ENCODE measurements around the gene CDK5. TPM values are rescaled to one million over a fixed set of nuclear protein-coding genes. Genes with fewer than 3 reads are reported as not detected.

CDK5 gene
- total and polyA plus RNA-seq, 9 donors = 2.7 to 9.4 (median 4.1) TPM

DNA sequence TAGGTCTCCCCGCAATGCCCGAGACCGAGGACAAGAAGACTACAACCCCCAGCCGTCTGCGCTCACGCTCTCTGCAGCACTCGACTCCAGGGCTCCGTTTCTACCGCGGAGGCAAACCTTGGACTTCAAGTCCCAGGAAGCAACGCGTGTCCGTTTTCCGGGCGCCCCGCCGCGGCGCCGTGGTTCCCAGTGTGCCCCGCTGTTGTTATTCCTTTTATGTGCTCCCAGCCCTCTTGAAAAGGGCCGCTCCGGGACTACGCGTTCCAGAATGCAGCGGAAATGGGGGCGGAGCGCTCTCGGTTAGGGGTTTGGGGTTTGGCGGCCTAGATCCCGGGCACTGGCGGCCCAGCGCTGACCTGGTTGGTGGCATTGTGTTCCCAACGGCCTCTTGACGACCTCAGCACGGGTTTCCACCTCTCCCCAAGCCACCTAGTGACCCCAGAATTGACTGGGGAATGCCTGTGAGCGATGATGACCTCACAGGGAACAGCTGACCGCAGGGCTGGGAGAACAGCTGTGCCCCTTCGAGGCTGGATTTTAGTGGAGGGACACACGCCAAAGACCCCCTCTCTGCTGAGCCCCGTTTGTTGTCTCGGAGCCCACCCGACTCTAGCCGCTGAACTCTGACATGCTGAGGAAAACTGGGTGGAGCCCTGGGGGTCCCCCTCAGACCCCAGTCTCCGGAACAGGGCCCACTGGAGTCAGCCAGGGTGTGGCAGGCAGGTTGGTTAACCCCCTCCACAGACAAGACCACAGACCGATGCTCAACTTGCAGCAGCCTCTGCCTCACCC lies 488 bp upstream of the CDK5 start:
- H3K4me1 ChIP-seq (ENCODE audit: insufficient read depth) = peaks cover 24% of the 10 kb centered on the region
- no peaks in the 10 kb centered on the region for H3K36me3 ChIP-seq
- DNase-seq = peak; percentile 97 to 99 (median 97)
- peak overlapping the region; percentile 87 to 97 for H3K27ac ChIP-seq
- peak overlapping the region; percentile 81 for H3K4me3 ChIP-seq
- no peaks in the 10 kb centered on the region for H3K9me3 ChIP-seq
- intact Hi-C loops (cut with DNase I) = no loop called here
- peak; percentile 71 for TF ChIP-seq POLR2A (IDR thresholded peaks at IDR 0.05)
- TF ChIP-seq, protein P1, sequence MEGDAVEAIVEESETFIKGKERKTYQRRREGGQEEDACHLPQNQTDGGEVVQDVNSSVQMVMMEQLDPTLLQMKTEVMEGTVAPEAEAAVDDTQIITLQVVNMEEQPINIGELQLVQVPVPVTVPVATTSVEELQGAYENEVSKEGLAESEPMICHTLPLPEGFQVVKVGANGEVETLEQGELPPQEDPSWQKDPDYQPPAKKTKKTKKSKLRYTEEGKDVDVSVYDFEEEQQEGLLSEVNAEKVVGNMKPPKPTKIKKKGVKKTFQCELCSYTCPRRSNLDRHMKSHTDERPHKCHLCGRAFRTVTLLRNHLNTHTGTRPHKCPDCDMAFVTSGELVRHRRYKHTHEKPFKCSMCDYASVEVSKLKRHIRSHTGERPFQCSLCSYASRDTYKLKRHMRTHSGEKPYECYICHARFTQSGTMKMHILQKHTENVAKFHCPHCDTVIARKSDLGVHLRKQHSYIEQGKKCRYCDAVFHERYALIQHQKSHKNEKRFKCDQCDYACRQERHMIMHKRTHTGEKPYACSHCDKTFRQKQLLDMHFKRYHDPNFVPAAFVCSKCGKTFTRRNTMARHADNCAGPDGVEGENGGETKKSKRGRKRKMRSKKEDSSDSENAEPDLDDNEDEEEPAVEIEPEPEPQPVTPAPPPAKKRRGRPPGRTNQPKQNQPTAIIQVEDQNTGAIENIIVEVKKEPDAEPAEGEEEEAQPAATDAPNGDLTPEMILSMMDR (IDR thresholded peaks at IDR 0.05) = no peak
- TF ChIP-seq EP300 (IDR thresholded peaks at IDR 0.05) = no peak
- WGBS, 3 donors = 0 to 1% (median 0%) methylated on average over 41 to 46 of the region's 46 CpGs
- H3K27me3 ChIP-seq = no peaks in the 10 kb centered on the region

DNA sequence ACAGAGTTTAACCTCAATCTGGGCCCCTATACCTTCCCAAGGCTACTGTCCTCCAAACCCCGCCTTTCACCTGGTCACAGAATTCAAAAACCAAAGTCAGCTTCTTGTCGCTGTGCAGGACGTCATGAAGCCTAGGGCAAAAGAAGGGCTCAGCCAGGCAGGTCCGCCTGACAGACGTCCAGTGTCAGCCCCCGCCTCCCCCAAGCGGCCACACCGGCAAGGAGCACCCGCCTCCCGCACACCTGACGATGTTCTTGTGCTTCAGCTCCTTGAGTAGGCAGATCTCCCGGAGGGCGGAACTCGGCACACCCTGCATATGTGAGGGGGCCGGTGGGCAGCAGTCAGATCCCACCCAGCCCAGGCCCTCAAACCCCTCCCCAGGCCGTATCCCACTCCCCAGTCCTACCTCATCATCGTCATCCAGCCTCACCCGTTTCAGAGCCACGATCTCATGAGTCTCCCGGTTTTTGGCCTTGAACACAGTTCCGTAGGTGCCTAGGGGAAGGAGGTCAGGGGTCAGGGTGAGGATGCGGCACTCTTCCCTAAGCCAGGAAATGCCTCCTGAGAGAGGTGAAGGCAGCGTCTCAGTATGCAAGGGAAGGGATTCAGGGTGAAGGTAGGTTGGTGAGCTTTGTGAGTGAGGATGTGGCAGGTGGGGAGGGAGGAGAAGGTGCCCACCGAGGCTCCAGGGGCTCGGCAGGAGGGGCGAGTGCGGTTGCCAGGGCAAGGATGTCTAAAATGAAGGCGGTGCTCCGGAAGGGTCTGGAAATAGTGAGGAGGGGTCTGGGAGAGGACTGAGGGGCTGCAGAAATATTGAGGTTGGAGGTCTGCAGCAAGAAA lies 811 bp downstream of the CDK5 start:
- peaks cover 17% of the 10 kb centered on the region for H3K4me1 ChIP-seq (ENCODE audit: insufficient read depth)
- WGBS, 3 donors = 26 to 28% (median 27%) methylated on average over 29 of the region's 29 CpGs
- DNase-seq = peak in 4 of 5 donors; percentile 30 to 61 (median 60)
- H3K36me3 ChIP-seq = no peaks in the 10 kb centered on the region
- H3K4me3 ChIP-seq = peak overlapping the region; percentile 81
- no peak overlapping the region for H3K27ac ChIP-seq
- H3K9me3 ChIP-seq = no peaks in the 10 kb centered on the region
- TF ChIP-seq, protein P1 (IDR thresholded peaks at IDR 0.05) = no peak
- TF ChIP-seq POLR2A (IDR thresholded peaks at IDR 0.05) (no peak), EP300 (IDR thresholded peaks at IDR 0.05) (no peak)
- intact Hi-C loops (cut with DNase I) = no loop called here
- H3K27me3 ChIP-seq = no peaks in the 10 kb centered on the region

- 83 to 88% (median 84%) methylated on average over 6 of the region's 6 CpGs for WGBS, 3 donors
- Histone ChIP-seq H3K27me3 (no peaks in the 10 kb centered on the region), H3K36me3 (no peaks in the 10 kb centered on the region), H3K9me3 (no peaks in the 10 kb centered on the region), H3K27ac (no peak overlapping the region), H3K4me3 (no peak overlapping the region), H3K4me1 (ENCODE audit: insufficient read depth) (peaks cover 12% of the 10 kb centered on the region)
- TF ChIP-seq, protein P1 (IDR thresholded peaks at IDR 0.05) = no peak
- no peak for TF ChIP-seq POLR2A (IDR thresholded peaks at IDR 0.05)
- no peak for TF ChIP-seq EP300 (IDR thresholded peaks at IDR 0.05)
- no peak for DNase-seq
- intact Hi-C loops (cut with DNase I) = no loop called here
Observed at GRCh38 chr7:151056283-151056665, 1.4 kb downstream of the CDK5 start.

DNA sequence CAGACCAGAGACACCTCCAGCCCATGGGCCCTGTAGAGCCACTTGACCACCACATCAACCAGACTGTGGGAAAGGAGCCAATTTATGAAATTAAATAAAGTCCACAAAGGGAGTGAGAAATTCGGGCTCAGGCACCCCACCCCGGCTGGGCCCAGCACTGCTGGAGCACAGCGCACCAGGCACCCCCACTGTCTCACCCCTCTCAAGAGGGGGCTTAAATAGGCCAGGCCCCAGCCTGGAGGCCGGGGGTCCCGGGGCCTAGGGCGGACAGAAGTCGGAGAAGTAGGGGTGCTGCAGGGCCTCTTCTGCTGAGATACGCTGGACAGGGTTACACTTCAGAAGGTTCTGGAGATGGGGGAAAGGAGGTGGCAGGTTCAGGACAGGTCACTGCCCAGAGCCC lies 3.9 kb downstream of the CDK5 start:
- intact Hi-C loops (cut with DNase I) = no loop called here
- WGBS, 3 donors = 88 to 96% (median 94%) methylated on average over 8 of the region's 8 CpGs
- Histone ChIP-seq H3K9me3 (no peaks in the 10 kb centered on the region), H3K36me3 (no peaks in the 10 kb centered on the region), H3K27ac (no peak overlapping the region), H3K4me3 (no peak overlapping the region), H3K4me1 (ENCODE audit: insufficient read depth) (peaks cover 6% of the 10 kb centered on the region), H3K27me3 (no peaks in the 10 kb centered on the region)
- TF ChIP-seq, protein P1 (IDR thresholded peaks at IDR 0.05) = no peak
- TF ChIP-seq POLR2A (IDR thresholded peaks at IDR 0.05) (no peak), EP300 (IDR thresholded peaks at IDR 0.05) (no peak)
- no peak for DNase-seq

All from ovary (tissue), 9 donors.